Activated CD8-positive, alpha-beta memory T cell treated with anti-CD3 and anti-CD28 coated beads, Interleukin-2, amount 50 U/mL, for 48 hours (primary cell): ENCODE results near the gene INHA.

Experiments used
- DNase-seq: peaks from one replicate; pipeline ENCODE4 v3.0.0-alpha.2; 2020

The INHA gene, protein sequence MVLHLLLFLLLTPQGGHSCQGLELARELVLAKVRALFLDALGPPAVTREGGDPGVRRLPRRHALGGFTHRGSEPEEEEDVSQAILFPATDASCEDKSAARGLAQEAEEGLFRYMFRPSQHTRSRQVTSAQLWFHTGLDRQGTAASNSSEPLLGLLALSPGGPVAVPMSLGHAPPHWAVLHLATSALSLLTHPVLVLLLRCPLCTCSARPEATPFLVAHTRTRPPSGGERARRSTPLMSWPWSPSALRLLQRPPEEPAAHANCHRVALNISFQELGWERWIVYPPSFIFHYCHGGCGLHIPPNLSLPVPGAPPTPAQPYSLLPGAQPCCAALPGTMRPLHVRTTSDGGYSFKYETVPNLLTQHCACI

DNA sequence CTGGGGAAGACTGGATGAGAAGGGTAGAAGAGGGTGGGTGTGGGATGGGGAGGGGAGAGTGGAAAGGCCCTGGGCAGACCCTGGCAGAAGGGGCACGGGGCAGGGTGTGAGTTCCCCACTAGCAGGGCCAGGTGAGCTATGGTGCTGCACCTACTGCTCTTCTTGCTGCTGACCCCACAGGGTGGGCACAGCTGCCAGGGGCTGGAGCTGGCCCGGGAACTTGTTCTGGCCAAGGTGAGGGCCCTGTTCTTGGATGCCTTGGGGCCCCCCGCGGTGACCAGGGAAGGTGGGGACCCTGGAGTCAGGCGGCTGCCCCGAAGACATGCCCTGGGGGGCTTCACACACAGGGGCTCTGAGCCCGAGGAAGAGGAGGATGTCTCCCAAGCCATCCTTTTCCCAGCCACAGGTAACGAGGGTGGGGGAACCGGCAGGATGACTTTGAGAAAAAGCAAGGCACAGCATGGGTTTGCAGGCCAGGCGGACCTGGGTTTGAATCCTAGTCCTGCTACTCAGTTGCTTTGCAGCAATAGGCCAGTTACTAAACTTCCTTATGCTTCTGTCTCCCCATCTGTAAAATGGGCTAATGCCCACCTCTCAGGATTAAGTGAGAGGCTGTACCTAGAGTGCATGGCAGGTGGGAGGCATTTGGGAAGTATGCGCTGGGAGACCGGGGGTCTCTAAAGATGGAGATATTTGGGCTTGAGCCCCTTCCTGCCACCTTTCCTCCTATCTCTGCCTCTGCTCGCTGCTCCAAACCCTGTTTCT is at the start of gene INHA:
INHA (plus strand) TSS at position 74 of the 765 bp plus-strand sequence; CDS start at position 139, 65 bp downstream.
- DNase-seq = no peak

DNA sequence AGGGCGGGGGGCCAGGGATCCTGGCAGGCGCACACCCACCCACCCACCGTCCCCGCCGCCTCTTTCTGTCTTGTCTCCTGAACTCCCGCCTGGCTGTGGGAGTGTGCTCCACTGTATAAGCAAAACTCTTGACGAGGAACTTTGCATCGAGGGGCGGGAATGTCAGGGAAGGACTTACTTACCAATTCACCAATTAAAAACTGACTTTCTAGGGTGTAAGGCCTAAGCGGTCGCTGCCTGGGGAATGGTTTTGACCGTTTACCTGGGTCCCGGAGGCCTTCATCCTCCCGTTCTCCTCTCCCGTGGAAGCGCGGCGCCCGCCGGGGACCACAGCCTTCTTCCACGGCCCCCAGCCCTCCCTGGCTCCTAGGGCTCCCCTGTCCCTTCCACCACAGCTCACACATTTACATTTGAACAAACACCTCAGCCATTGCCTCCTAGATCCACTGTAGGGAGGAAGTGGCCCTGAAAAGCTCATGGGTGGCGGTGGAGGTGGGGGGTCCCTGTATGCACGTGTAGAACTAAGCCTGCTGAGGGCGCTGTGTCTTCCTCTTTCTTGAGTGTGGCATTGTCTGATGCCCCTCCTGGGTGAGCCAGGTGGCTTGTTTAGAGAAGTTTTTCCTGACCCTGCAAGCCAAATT is 49.0 kb upstream of the INHA start:
- no peak for DNase-seq

DNA sequence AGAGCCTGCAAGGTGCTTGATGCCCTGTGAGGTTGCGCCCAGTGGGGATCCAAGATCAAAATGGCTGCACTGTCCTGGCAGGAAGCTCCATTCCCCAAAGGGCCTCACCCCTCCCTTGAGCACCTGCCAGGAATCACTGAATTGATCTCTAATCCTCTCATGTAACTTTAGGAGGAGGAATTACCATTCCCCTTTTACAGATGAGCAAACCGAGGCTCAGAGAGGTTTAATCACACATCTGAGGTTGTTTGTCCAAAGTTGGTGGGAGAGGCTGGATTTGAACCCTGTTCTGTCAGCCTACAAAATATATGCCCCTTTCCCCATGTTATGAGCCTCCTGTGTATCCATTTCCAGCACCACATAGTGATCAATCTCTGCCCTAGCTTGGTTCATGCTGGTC is 47.3 kb upstream of the INHA start:
- DNase-seq = no peak

DNA sequence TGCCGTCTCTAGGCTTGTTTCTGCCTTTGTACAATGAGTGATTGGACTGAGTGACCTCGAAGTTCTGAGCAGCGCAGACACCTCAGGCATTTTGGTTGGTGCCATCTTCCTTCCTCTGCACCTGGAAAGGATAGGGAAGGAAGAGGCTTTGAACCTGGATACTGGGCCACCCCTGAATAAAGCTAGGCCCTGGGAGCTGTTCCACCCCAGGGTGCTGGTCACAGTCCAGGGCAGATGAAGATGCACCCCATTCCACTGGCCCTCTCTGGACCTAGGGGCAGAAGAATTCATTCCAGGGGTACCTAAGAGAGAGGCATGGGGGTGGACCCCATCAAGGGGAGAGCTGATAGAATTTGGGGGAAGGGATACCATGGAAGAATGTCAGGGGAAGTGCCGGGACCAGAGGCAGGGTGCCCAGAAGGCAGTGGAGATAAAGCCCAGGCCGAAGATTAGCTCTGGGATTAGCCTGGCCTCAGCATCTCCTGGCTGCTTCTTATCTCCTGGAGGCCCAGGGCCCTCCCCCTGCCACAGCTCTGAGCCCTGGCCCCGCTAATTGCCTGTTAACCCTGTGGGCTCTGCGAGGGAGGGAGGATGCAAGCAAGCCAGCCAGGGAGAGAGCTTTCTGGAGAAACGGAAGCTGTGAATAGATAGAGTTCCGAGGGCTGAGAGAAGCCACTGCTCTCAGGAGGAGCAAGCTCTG is 46.4 kb upstream of the INHA start:
- no peak for DNase-seq

DNA sequence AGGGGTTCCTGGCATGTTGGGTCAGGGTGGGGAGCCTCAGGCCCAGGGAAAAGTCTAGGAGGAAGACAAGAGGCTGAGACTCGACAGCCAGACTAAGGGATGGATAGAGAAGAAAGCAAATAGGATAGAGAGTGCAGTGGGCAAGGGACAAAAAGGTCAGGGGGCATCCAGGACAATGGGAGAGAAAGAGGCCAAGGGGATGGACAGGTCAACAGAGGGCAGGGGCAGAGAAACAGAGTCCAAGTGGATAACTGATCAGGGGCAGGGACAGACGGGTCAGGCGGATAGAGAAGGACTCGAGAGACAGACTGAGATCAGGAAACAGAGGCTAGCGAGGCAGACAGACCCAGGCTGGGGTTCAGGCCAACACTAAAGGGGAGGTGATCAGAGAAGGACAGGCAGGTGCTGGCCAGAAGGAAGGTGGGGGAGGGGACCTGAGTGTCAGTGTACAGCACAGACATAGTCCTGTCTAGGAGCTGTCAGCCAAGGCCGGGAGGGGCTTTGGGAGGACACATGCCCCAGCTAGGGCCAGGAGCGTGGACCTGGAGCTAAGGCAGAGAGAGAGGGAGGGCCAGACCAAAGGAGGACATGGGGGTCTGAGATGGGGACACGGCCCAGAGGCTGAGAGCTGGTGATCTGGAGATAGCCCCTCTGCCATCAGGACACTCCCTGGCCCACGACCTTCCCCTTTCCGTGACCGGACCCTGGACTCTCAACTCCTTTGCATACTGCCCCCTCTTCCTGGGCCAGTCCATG is 45.6 kb upstream of the INHA start:
- no peak for DNase-seq

DNA sequence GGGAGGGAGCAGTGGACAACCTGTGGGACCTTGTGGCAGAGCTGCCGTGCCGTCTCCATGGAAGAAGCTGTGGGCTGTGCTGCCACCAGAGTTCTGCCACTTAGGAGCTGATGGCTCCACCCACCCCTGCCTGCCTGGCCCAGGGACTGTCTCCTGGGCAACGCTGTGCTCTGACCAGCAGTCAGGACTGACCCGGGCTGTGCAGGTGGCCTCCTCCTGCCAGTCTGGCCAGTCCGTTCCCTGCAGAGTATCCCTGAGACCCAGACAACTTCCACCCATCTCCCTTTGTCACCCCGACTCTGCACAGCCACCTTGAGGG is 45.1 kb upstream of the INHA start:
- DNase-seq = no peak

DNA sequence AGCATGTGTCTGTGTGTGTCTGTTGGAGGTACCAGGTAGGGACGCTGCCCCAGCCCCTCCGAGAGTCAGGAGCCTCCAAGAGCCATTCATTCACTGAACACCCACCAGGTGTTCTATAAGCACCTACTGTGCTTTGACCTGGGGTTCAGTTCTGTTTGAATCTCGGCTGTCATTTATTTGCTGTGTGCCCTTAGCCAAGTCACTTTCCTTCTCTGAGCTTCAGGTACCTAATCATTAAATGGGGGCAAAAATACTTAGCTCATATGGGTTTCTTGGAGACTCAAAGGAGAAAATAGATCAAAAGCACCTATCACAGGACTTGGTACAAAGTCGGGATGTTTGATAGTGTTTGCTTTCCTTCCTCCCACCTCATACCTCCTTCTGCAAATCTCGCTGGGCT is 44.6 kb upstream of the INHA start:
- no peak for DNase-seq

DNA sequence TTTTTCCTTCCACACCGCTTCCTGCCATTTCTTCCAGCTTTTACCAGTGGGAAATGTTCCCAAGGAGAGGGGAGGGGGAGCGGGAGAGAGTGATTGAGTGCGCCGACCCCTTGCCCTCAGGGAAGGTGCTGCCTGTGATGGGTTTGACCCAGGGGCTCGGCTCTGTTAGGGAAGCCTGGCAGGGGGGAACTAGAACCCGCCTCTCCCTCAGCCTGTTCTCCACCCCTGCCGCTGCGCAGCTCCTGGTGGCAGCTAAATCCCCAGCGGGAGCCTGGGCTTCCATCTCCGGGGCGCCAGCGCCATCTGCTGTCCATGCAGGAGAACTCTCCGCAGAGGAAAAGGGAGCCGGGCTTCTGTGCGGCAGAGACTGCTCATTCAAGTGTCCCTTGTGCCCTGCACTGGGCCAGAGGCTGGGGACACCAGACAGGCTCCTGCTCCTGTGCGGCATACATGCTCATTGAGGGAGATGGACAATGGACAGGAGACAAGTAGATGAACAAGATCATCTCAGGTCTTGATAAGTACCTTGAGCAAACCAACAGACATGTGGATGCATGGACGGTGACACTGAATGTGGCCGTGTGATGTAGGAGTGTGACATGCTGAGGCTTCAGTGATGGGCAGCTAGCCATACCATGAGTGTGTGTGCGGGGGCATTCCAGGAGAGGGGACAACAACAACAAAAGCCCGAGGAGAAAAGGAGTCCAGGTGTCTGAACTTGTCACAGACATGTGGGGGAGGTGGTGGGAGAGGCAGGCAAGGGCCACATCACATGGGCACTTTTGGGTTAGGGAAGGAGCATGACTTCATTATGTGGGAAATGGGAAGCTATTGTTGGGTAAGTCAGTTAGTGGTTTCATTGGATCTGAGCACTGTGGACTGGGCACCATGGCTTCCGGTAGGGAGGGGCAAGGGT is 41.8 kb upstream of the INHA start:
- DNase-seq = peak; percentile 96

DNA sequence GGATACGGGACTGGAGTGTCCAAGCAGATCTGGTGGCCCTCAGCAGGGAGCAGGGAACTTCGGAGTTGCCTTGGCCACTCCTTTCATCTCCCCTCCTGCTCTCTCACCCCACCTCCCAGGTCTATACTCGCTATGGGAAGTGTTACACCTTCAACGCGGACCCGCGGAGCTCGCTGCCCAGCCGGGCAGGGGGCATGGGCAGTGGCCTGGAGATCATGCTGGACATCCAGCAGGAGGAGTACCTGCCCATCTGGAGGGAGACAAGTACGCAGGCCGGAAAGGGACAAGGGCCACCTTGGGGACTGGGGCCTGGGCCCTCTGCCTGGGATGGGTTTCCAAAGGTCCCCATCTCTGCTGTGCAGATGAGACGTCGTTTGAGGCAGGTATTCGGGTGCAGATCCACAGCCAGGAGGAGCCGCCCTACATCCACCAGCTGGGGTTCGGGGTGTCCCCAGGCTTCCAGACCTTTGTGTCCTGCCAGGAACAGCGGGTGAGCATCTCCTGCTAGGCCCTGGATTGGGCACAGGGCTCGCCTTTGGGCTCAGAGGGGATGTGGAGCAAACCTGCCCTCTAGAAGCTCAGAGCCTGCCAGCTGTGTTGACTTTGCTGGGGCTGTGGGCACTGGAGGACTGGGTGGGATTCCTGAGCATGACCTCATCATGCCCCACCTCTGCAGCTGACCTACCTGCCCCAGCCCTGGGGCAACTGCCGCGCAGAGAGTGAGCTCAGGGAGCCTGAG is 40.3 kb upstream of the INHA start:
- DNase-seq = no peak

DNA sequence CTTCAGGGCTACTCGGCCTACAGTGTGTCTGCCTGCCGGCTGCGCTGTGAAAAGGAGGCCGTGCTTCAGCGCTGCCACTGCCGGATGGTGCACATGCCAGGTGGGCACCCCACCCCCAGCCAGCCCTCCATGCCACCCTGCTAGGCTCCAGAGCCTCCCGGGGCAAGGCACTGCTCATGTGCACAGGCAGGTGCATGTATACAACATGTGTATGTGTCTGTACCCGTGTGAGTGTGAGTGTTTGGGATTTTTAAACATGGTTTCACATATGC is 39.8 kb upstream of the INHA start:
- DNase-seq = no peak

DNA sequence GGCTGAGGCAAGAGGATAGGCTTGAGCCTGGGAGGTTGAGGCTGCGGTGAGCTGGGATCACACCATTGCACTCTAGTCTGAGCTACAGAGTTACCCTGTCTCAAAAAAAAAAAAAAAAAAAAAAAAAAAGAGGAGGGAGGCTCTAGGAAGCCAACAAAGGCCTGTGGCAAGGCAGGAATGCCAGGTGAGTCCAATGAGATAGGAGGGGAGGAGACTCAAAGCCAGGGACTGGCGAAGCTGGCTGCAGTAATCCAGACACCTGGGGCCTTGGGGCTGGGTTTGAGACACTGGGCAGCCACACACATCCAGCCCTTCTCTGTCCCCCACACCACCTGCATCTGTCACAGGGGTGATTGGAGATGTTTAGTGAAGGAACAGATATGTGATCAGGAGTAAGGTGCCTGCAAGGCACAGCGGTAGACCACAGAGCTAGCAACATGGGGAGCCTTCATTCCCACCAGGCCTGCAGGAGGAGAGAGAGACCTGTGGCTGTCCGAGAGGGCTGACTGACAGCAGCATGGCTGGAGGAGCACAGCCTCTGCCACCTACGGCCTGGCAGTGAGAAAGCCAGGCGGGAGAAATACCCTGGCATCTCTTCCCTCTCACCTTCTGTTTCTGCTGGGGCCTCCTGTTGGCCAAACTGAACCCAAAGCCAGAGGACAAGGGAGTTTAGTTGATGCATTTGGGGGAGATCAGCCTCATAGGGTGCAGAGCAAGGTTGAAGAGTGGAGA is 38.0 kb upstream of the INHA start:
- no peak for DNase-seq

DNA sequence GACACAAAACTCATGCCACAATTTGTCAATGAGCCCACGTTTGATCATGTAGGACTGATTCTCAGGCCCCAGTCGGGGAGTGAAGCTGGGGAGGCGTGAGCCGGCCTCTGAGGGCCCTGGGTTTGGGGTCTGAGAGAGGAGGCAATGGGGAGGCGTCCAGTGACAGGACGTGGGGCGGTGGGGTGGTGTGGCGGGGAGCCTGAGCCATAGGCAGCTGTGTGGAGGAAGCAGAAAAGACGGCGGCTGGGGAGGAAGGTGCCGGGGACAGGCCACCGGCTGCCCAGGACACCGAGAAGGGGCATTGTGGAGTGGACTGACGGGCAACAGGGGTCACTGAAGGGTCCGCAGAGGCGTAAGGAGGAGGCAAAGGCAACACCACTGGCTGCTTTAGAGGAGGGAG is 35.7 kb upstream of the INHA start:
- DNase-seq = no peak

DNA sequence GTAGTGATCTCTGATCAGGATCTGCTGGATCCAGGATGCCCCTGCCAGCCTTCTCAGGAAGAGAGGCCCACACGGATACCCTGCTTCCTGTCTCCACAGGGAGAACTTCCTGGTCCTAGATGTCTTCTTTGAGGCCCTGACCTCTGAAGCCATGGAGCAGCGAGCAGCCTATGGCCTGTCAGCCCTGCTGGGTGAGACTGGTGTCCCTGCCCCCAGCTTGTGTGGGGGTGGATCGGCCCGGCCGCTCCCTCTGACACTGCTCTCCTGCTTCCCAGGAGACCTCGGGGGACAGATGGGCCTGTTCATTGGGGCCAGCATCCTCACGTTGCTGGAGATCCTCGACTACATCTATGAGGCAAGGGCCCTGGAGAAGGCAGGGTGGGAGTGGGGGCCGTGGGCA is 35.1 kb upstream of the INHA start:
- no peak for DNase-seq

DNA sequence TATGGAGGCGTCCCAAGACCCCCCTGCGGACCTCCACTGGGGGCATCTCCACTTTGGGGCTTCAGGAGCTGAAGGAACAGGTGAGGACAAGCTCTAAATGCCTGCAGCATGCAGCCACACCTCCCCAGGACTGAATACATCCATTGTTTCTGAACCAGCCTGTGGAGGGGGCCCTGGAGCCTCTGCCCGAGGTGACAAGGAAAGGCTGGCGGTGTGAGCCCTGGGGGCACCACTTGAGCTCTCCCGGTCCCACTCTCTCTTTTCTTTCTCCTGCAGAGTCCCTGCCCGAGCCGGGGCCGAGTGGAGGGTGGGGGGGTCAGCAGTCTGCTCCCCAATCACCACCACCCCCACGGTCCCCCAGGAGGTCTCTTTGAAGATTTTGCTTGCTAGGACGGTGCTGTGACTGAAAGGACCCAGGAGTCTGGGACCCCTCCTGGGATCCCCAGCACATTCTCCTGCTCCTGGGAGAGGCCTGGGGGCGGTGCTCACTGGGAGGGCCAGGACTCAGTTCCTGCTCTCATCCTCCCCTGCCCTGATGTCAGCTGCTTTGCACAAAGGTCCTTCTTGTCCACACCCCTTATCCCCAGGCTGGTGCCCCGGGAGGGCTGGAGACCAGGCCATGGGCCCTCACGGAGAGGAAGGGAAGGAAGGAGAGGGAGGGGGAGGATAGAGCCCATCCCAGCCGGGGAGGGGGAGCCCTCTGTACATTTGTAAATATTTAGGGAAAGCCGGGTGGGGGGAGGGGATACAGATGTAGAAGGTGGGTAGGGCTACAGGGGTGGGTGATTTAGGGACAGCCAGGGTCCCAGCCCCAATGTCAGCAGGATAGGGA is 34.2 kb upstream of the INHA start:
- DNase-seq = no peak

DNA sequence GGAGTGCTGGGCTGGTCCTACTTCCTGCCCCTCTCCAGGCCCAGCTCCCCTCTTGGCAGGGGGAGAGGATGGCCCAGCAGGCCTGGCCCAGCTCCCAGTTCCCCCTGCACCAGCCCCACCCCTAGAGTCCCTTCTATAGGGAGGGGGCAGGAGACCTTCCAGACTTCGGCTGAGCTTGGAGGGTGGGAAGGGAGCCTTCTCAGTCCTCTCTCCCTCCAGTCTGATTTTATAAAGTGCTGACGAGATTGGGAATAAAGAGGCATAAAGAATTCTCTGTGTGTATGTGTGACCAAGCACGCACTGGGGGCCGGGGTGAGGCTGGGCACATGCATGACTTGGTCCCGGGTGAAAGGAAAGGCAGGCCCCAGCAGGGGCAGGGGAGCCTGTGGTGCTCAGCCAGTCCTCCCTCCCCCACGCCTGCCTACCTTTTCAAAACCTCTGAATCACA is 33.6 kb upstream of the INHA start:
- no peak for DNase-seq

DNA sequence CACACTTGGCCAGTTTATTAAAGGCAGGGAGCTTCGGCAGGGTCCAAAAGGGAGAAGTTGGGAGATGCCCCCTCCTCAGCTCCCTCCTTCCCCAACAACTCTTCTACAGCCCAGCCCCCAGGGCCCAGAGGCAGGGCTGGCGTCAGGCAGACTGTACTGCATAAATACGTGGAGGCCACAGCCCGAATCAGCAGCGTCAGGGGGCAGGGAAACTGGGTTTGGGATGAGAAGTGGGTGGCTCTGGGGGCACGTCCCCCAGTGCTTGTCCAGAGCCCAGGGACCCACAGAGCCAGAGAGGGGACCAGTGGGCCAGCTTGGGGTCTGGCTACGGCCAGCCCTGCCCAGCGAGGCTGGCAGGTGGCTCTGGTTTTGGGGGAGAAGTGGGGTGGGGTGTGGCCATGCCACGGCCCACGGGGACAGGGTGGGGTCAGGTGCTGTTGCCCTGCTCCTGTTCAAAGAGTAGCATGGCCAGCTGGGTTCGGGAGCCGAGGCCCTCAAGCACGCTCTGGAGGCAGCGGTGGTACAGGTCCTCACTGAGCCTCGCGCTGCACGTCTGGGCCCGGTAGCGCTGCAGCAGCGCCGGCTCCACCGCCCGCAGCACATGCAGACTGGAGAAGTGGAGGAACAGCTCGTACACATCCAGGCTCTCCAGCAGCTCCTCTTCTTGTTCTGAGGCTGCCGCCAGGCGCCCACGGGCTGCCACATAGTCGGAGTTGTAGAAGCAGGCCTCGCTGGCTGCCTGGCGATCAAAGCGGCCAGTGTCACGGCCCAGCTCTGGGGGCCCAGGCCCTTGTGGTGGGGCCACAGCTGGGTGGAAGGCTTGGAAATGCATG is 32.9 kb upstream of the INHA start:
- DNase-seq = no peak

DNA sequence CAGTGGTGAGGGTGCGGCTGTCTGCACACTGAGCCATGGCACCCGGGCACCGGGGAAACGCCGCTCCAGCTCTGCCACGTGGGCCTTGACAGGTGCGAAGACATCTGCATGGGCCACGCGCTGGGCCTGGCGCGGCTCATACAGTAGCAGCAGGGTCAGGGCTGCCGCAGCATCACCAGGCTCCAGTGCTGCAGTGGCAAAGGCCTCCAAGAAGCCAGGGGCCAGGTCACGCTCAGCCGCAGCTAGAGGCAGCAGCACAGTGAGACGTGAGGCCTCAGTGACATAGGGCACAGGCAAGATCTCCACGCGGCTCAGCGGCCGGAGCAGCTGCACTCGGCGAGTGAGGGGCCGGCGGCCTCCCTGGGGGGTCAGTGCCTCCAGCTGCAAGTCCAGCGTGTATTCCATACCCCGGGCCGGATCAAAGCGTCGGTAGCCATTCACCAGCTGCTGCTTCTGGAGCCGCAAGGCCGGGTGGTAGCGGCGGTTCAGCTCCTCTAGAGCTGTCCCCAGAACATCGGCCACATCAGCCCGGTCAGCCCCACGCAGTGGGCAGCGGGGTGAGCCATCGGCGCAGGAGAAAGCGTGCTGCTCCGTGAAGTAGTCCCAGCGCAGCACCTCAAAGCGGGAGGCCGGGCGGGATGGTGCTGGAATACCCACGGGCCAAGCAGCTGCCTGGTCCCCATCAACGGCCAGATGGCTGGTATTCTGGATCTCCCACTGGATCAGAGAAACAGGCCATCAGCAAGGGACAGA is 32.0 kb upstream of the INHA start:
- no peak for DNase-seq
